Colonic mucosa (tissue), 4 donors: ENCODE measurements around the gene RSPO3. TPM values are rescaled to one million over a fixed set of nuclear protein-coding genes. Genes with fewer than 3 reads are reported as not detected.
A peak's percentile ranks its signal among the peaks of the same experiment; 100 is the strongest.

Experiments used
- DNase-seq: peaks from one replicate; pipeline ENCODE4 v3.0.0-alpha.2; 2020
- H3K27ac ChIP-seq: fragments of 200-600 bp; one replicate; pipeline ENCODE4 v1.8.0; 2021
- H3K27me3 ChIP-seq: fragments of 200-600 bp; one replicate; pipeline ENCODE4 v1.8.0; 2021
- H3K36me3 ChIP-seq: fragments of 200-600 bp; one replicate; pipeline ENCODE4 v1.8.0; 2021
- H3K4me1 ChIP-seq: fragments of 200-600 bp; one replicate; pipeline ENCODE4 v1.8.0; 2021; ENCODE audit warnings: mild to moderate bottlenecking
- H3K4me3 ChIP-seq: fragments of 200-600 bp; one replicate; pipeline ENCODE4 v1.8.0; 2021
- H3K9ac ChIP-seq, 2 donors: one replicate each; pipeline ENCODE4 v1.7.0; 2013; ENCODE audit warnings: control low read depth in 2 of 2, low read depth in 2 of 2, low read length in 2 of 2
- H3K9me3 ChIP-seq: fragments of 200-600 bp; one replicate; pipeline ENCODE4 v1.8.0; 2021
- CTCF ChIP-seq: fragments of 200-600 bp; IDR thresholded peaks from one replicate; pipeline ENCODE4 v1.8.0; 2022; ENCODE audit warnings: antibody characterized with exemption, mild to moderate bottlenecking
- intact Hi-C: fragments of 100-400 bp; cut with DNase I; formaldehyde crosslinking; loops from one replicate; pipeline ENCODE4 v1.14.1; 2022
- total RNA-seq, 2 donors: library from RNA; stranded (reverse); fragmentation: NEBNext Ultra II Directional in 1 of 2; extraction: Animal tissue kit (Norgen Biotek cat#: 25700) in 1 of 2; gene quantifications; one replicate each; pipeline ENCODE4 v1.2.1, GENCODE V29; 2021
- donor health status: healthy.
- donor health status: DM: no; HTN: no; CAD: no.
- donor health status: DM: no; HTN: no; CAD: no.

The RSPO3 gene
- total RNA-seq, 2 donors from 2014 or later = 1.8 to 4.4 TPM

GRCh38 chr6:127124172-127124571, 5.7 kb downstream of the RSPO3 start:
- Histone ChIP-seq H3K9ac (no peak overlapping the region), H3K36me3 (no peaks in the 10 kb centered on the region), H3K27me3 (peaks cover 23% of the 10 kb centered on the region), H3K9me3 (no peaks in the 10 kb centered on the region), H3K4me1 (no peaks in the 10 kb centered on the region), H3K27ac (no peak overlapping the region), H3K4me3 (no peak overlapping the region)
- no peak for TF ChIP-seq CTCF
- intact Hi-C loops = no loop called here
- DNase-seq = no peak

GRCh38 chr6:127124680-127125079, 6.2 kb downstream of the RSPO3 start:
- no peak overlapping the region for H3K4me3 ChIP-seq
- peaks cover 18% of the 10 kb centered on the region for H3K27me3 ChIP-seq
- H3K36me3 ChIP-seq = no peaks in the 10 kb centered on the region
- H3K27ac ChIP-seq = no peak overlapping the region
- H3K4me1 ChIP-seq = no peaks in the 10 kb centered on the region
- no peaks in the 10 kb centered on the region for H3K9me3 ChIP-seq
- no peak for TF ChIP-seq CTCF
- DNase-seq = no peak
- H3K9ac ChIP-seq = no peak overlapping the region
- intact Hi-C loops = no loop called here

- no peaks in the 10 kb centered on the region for H3K27me3 ChIP-seq
- H3K9me3 ChIP-seq = no peaks in the 10 kb centered on the region
- no peak overlapping the region for H3K4me3 ChIP-seq
- H3K9ac ChIP-seq = no peak overlapping the region
- intact Hi-C loops = no loop called here
- H3K27ac ChIP-seq = no peak overlapping the region
- no peaks in the 10 kb centered on the region for H3K4me1 ChIP-seq
- H3K36me3 ChIP-seq = no peaks in the 10 kb centered on the region
- DNase-seq = no peak
- TF ChIP-seq CTCF = no peak
Observed at GRCh38 chr6:127128066-127128465, 9.6 kb downstream of the RSPO3 start.

- Histone ChIP-seq H3K9me3 (no peaks in the 10 kb centered on the region), H3K36me3 (no peaks in the 10 kb centered on the region), H3K27me3 (no peaks in the 10 kb centered on the region), H3K4me3 (no peak overlapping the region), H3K9ac (no peak overlapping the region), H3K4me1 (no peaks in the 10 kb centered on the region), H3K27ac (no peak overlapping the region)
- intact Hi-C loops = no loop called here
- no peak for TF ChIP-seq CTCF
- peak; percentile 35 for DNase-seq
Observed at GRCh38 chr6:127129251-127129650, 10.8 kb downstream of the RSPO3 start.

- no peak for TF ChIP-seq CTCF
- H3K27ac ChIP-seq = no peak overlapping the region
- no peaks in the 10 kb centered on the region for H3K4me1 ChIP-seq
- H3K9ac ChIP-seq = no peak overlapping the region
- H3K27me3 ChIP-seq = no peaks in the 10 kb centered on the region
- H3K9me3 ChIP-seq = no peaks in the 10 kb centered on the region
- no peaks in the 10 kb centered on the region for H3K36me3 ChIP-seq
- intact Hi-C loops = no loop called here
- no peak overlapping the region for H3K4me3 ChIP-seq
- no peak for DNase-seq
Observed at GRCh38 chr6:127131275-127131674, 12.8 kb downstream of the RSPO3 start.
